ENCODE measurements around the gene PARD6G. TPM values are rescaled to one million over a fixed set of nuclear protein-coding genes. Genes with fewer than 3 reads are reported as not detected.
"Not testable (repeated sequence)": the region's sequence is repeated elsewhere in the genome, so short reads cannot be mapped to it uniquely, and the experiment has no call there.

Gene PARD6G
- 31.3 TPM for polyA plus RNA-seq (ENCODE audit: insufficient read length)
- long read RNA-seq, donor 1, transcript PARD6G-201 (3 exons, 3,868 nt): major isoform, 16 of 16 reads
- long read RNA-seq, donor 1, partial matches to known transcripts: 0 of 16 reads
- long read RNA-seq, donor 1, other reads (novel, unspliced or antisense): 0 of 16 reads
- long read RNA-seq, donor 2, transcript PARD6G-201 (3 exons, 3,868 nt): major isoform, 5 of 13 reads
- long read RNA-seq, donor 2, partial matches to known transcripts: 6 of 13 reads
- long read RNA-seq, donor 2, other reads (novel, unspliced or antisense): 0 of 13 reads
- long read RNA-seq, donor 3, partial matches to known transcripts: 0 of 3 reads
- long read RNA-seq, donor 3, other reads (novel, unspliced or antisense): 0 of 3 reads
- long read RNA-seq, donor 4: 0 reads
- long read RNA-seq, donor 5, partial matches to known transcripts: 0 of 3 reads
- long read RNA-seq, donor 5, other reads (novel, unspliced or antisense): 0 of 3 reads
- long read RNA-seq, donor 6, partial matches to known transcripts: 5 of 12 reads
- long read RNA-seq, donor 6, other reads (novel, unspliced or antisense): 0 of 12 reads
- long read RNA-seq, donor 7, transcript PARD6G-201 (3 exons, 3,868 nt): major isoform, 8 of 22 reads
- long read RNA-seq, donor 7, partial matches to known transcripts: 6 of 22 reads
- long read RNA-seq, donor 7, other reads (novel, unspliced or antisense): 6 of 22 reads
- long read RNA-seq, donor 8: 0 reads

GRCh38 chr18:80247393-80247841 is at the start of gene PARD6G:
TSS of gene PARD6G (minus strand) at chr18:80247514. CDS start at chr18:80247348, 166 bp downstream.
- DNase-seq: peak; percentile 67

GRCh38 chr18:80262241-80263033 is 15.1 kb upstream of the PARD6G start:
- DNase-seq: not testable (repeated sequence)

DNA sequence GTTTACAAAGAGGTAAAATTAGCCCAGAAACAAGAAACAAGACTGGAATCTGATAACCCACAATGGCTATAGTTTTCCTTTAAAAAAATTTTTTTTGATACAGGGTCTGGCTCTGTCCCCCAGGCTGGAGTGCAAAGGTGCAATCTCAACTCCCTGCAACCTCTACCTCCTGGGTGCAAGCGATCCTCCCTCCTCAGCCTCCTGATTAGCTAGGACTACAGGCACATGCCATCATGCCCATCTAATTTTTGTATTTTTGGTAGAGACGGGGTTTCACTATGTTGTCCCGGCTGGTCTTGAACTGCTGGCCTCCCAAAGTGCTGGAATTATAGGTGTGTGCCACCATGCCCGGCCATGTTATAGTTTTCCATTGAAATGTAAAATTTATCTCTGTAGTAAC is 12.3 kb upstream of the PARD6G start:
- DNase-seq: no peak

GRCh38 chr18:80258640-80259039 is 11.3 kb upstream of the PARD6G start:
- no peak for DNase-seq

- DNase-seq: peak; percentile 22
These were observed 10.5 kb upstream of the PARD6G start for GRCh38 chr18:80257579-80258543.

DNA sequence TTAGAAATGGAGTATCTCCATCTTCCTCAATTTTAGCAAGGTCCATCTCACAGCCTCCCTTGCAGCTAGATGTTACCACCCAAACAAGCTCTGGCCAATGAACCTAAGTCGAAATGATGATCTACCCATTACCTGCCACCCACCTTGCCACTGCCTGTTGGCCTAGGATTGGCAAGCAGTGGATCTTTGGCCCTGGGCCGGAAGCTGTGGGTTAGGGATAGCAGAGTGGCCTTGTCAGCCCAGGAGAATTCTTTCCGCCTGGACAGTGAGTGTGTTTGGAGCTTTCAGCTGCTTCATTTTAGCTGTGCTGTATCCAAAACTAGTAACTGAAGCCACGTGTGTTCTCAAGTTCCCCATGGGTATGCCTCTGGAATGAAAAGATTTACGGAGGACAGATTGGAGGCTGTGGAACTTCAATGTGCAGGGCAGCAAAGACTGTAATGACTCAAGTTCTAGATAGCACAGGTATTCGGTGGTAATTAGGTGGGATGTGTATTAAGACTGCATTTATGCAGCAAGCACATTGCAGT is 7.7 kb upstream of the PARD6G start:
- no peak for DNase-seq

- no peak for DNase-seq
These were observed 6.7 kb upstream of the PARD6G start for GRCh38 chr18:80253871-80254492.

DNA sequence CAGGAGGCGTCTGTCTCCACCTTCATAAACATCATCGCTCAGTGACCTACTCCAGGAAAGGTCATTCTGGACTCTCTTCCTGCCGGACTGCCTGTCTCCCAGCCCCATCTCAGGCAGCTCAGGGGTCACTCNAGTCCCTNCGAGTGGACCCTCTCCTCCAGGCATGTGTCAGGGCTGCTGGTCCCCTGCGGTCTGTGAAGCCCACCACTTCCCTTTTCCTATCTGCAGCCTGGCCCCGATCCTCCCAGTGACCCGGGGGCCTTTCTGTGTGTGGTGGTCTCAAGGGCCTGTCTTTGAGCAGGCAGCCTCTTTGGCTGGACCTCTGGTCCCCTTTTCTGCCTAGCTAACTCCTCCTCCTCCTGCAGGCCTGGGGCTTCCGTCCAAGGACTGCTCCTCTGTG is 5.9 kb upstream of the PARD6G start:
- no peak for DNase-seq

DNA sequence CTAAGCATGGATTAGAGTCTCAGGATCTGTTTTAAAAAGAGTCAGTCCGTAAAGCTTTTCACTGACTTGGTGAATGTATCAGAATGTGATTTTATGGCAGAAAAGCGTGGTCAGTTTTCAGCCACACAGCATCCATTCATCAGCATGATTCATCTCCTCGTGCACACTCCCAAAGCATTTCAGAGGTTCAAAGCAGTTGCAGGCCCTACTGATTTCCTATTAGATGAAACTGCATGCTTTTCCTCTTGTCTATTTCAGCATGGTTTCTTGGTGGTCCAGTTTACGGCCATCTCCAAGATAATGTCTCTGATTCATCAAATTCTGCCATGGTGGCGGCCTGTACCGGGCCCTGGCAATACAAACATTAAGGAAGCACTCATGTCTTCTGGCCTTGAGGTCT is 4.8 kb upstream of the PARD6G start:
- no peak for DNase-seq

GRCh38 chr18:80251700-80252099 is 4.4 kb upstream of the PARD6G start:
- no peak for DNase-seq

DNA sequence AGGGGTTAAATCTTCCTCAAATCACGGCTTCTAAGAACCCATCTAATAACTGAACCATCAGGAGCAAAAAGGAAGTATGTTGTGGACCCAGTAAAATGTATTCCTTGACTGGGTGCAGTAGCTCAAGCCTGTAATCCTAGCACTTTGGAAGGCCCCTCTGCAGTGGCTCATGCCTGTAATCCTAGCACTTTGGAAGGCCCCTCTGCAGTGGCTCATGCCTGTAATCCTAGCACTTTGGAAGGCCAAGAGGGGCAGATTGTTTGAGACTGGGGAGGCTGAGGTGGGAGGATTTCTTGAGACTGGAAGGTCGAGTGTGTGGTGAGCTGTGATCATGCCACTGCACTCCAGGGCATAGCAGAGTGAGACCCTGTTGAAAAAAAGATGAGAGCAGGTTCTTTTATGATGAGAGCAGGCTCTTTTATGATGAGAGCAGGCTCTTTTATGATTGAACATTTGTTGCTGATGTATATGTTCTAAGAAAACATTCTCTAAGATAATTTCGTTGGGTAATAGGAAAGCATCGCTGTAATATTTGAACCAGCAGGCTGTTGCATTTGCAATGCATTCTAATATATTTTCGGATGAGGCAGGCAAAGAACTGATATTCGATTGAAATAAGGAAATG is 3.5 kb upstream of the PARD6G start:
- no peak for DNase-seq

GRCh38 chr18:80249217-80250093 is 2.1 kb upstream of the PARD6G start:
- DNase-seq: no peak

DNA sequence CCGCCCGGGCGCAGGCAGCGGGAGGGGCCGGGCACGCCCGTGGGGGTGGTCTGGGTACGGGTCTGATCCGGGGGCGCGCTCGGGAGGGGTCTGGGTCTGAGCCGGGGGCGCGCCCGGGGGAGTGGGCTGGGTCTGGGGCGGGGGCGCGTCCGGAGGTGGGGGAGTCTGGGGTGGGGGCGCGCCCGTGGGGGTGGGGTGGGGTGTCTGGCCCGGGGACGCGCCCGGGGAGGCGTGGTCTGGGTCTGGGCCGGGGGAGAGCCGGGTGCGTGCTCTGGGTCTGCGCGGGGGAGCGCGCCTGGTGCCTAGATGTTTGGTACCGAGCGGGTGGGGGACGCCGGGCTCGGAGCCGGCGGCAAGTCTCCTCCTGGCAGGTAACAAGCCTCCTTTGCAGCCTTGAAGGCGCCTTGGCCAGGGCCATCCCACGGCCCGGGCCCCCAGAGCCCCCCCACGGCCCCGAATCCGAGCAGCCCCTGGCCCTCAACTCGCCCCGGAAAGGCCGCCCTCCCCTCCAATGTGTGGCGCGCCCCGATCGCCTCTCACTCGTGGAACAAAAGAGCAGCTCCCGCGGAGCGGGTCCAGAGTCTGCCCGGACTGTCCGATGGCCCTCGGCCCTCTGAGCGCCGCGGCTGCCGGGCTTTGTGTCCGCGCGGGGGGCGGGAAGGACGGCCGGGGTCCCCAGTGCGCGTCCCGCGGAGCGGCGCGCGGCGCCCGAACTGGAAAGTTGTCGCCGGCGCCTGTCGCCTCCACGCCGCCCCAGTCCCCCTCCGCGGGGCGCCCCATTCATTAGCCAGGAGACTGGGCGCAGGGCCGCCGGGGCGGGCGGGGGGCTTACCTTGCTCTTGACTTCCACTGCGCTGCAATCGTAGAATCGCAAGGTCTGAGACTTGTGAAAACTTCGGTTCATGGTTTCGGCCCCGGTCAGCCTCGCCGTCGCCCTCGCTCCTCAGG is 595 bp downstream of the PARD6G start:
- peak; percentile 19 for DNase-seq

GRCh38 chr18:80245781-80246444 is 1.4 kb downstream of the PARD6G start:
- DNase-seq: no peak

DNA sequence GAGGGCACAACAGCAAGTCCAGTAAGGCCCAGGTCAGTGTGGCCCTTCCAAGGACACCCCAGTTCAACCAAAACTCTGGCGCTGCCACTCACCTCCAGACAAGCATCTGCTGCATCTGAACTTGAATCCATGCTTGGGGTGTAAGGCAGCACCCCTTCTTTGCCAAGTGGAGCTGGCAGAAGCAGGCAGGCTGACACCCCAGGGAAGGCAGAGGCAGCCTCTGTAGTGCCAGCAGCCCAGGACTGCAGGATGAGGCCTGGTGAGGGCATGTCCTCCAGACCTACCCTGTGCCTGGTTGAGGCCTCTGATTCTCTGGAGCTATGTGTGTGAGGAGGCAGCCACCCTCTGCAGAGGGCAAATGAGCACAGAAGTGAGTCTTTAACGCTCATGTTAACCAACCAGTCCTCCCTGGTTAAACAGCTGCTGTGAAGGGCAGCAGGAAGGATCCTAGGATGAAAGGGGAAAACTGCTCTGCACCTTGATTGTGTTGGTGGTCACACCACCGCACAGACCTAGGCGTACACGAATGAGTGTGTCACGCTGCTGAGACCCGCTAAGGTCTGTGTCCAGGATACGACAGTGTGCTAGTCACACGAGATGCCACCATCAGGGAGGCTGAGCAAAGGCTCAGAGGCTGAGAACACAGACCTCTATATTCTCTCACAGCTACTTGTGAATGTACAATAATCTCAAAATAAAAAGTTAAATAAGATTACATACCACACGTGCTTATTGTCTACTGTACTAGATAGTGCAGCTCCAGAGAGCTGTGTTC is 2.2 kb downstream of the PARD6G start:
- no peak for DNase-seq

- DNase-seq: no peak
These were observed 3.1 kb downstream of the PARD6G start for GRCh38 chr18:80244167-80244566.
